CD4-positive, alpha-beta T cell treated with Interleukin-4 for 1 hour (primary cell): ENCODE results near the gene MARCHF5.
"Not testable (repeated sequence)": the region's sequence is repeated elsewhere in the genome, so short reads cannot be mapped to it uniquely, and the experiment has no call there.

ENCODE experiments used
- DNase-seq, 2 donors: peaks; one replicate each; pipeline ENCODE4 v3.0.0-alpha.2; 2020 to 2022

The MARCHF5 gene

GRCh38 chr10:92393173-92393572 lies 102.2 kb downstream of the MARCHF5 start:
- DNase-seq, result not testable (repeated sequence)

- DNase-seq, result no peak
Observed at GRCh38 chr10:92395271-92395670, 104.3 kb downstream of the MARCHF5 start.

- not testable (repeated sequence) for DNase-seq
Observed at GRCh38 chr10:92402234-92402633, 111.3 kb downstream of the MARCHF5 start.
